Activated T-cell treated with anti-CD3 and anti-CD28 coated beads, Interleukin-2, amount 50 U/mL, for 1 hour (primary cell): ENCODE results near the gene CDK2.
"Not testable (repeated sequence)": the region's sequence is repeated elsewhere in the genome, so short reads cannot be mapped to it uniquely, and the experiment has no call there.

ENCODE experiments used
- DNase-seq: peaks from one replicate; pipeline ENCODE4 v3.0.0-alpha.2; 2020

Gene CDK2

GRCh38 chr12:55982319-55982936 is 15.8 kb downstream of the CDK2 start:
- no peak for DNase-seq

GRCh38 chr12:55983232-55983842 is 16.7 kb downstream of the CDK2 start:
- no peak for DNase-seq

- DNase-seq: no peak
Measured at GRCh38 chr12:55984861-55985260, 18.2 kb downstream of the CDK2 start.

- DNase-seq: no peak
Measured at GRCh38 chr12:55985341-55985740, 18.7 kb downstream of the CDK2 start.

GRCh38 chr12:55985976-55986375 is 19.3 kb downstream of the CDK2 start:
- DNase-seq: not testable (repeated sequence)

- DNase-seq: no peak
Measured at GRCh38 chr12:55991110-55991509, 24.5 kb downstream of the CDK2 start.

- no peak for DNase-seq
Measured at GRCh38 chr12:55993230-55993853, 26.7 kb downstream of the CDK2 start.

- no peak for DNase-seq
Measured at GRCh38 chr12:55995366-55995765, 28.7 kb downstream of the CDK2 start.

GRCh38 chr12:55996201-55996714 is 29.6 kb downstream of the CDK2 start:
- DNase-seq: peak; percentile 56

GRCh38 chr12:55996715-55997534 is 30.3 kb downstream of the CDK2 start, which contains the start of gene SUOX:
TSS of gene SUOX (plus strand) at chr12:55997276. CDS start at chr12:56002222, 4,946 bp downstream.
- no peak for DNase-seq

GRCh38 chr12:55997535-55997859 is 30.9 kb downstream of the CDK2 start:
- DNase-seq: no peak

GRCh38 chr12:55999522-55999921 is 32.9 kb downstream of the CDK2 start:
- DNase-seq: not testable (repeated sequence)

- not testable (repeated sequence) for DNase-seq
Measured at GRCh38 chr12:55999999-56000540, 33.4 kb downstream of the CDK2 start.

- no peak for DNase-seq
Measured at GRCh38 chr12:56001487-56002100, 35.0 kb downstream of the CDK2 start.

GRCh38 chr12:56003376-56003775 is 36.7 kb downstream of the CDK2 start:
- DNase-seq: not testable (repeated sequence)

GRCh38 chr12:56004211-56004610 is 37.6 kb downstream of the CDK2 start:
- DNase-seq: no peak

GRCh38 chr12:56007564-56008559 is 41.2 kb downstream of the CDK2 start:
- peak; percentile 76 for DNase-seq

- DNase-seq: no peak
Measured at GRCh38 chr12:56010111-56010570, 43.5 kb downstream of the CDK2 start.

- DNase-seq: no peak
Measured at GRCh38 chr12:56011509-56012090, 45.0 kb downstream of the CDK2 start.

GRCh38 chr12:56013482-56013881 is 46.9 kb downstream of the CDK2 start:
- DNase-seq: no peak

- DNase-seq: no peak
Measured at GRCh38 chr12:56014205-56014604, 47.6 kb downstream of the CDK2 start.
